ENCODE measurements around the gene KLHL25. TPM values are rescaled to one million over a fixed set of nuclear protein-coding genes. Genes with fewer than 3 reads are reported as not detected.

Gene KLHL25
- total RNA-seq, 1 donor from 2014 or later: 4.7 TPM

GRCh38 chr15:85752124-85752475 lies 42.6 kb downstream of the KLHL25 start:
- TF ChIP-seq, protein P1, sequence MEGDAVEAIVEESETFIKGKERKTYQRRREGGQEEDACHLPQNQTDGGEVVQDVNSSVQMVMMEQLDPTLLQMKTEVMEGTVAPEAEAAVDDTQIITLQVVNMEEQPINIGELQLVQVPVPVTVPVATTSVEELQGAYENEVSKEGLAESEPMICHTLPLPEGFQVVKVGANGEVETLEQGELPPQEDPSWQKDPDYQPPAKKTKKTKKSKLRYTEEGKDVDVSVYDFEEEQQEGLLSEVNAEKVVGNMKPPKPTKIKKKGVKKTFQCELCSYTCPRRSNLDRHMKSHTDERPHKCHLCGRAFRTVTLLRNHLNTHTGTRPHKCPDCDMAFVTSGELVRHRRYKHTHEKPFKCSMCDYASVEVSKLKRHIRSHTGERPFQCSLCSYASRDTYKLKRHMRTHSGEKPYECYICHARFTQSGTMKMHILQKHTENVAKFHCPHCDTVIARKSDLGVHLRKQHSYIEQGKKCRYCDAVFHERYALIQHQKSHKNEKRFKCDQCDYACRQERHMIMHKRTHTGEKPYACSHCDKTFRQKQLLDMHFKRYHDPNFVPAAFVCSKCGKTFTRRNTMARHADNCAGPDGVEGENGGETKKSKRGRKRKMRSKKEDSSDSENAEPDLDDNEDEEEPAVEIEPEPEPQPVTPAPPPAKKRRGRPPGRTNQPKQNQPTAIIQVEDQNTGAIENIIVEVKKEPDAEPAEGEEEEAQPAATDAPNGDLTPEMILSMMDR (IDR thresholded peaks at IDR 0.05): no peak
- ATAC-seq (no peak), DNase-seq (no peak)
- Histone ChIP-seq H3K27ac (peak overlapping the region; percentile 65), H3K27me3 (no peaks in the 10 kb centered on the region), H3K4me1 (peaks cover 18% of the 10 kb centered on the region), H3K4me3 (no peak overlapping the region), H3K36me3 (peaks cover 21% of the 10 kb centered on the region), H3K9me3 (no peaks in the 10 kb centered on the region)
- intact Hi-C loops (cut with DNase I): no loop called here

GRCh38 chr15:85751291-85752123 lies 43.2 kb downstream of the KLHL25 start:
- peak overlapping the region; percentile 65 for H3K27ac ChIP-seq
- DNase-seq: no peak
- H3K9me3 ChIP-seq: no peaks in the 10 kb centered on the region
- H3K27me3 ChIP-seq: no peaks in the 10 kb centered on the region
- no peak overlapping the region for H3K4me3 ChIP-seq
- H3K36me3 ChIP-seq: peaks cover 27% of the 10 kb centered on the region
- TF ChIP-seq, protein P1 (IDR thresholded peaks at IDR 0.05): no peak
- intact Hi-C loops (cut with DNase I): no loop called here
- peaks cover 16% of the 10 kb centered on the region for H3K4me1 ChIP-seq
- peak; percentile 26 for ATAC-seq

DNA sequence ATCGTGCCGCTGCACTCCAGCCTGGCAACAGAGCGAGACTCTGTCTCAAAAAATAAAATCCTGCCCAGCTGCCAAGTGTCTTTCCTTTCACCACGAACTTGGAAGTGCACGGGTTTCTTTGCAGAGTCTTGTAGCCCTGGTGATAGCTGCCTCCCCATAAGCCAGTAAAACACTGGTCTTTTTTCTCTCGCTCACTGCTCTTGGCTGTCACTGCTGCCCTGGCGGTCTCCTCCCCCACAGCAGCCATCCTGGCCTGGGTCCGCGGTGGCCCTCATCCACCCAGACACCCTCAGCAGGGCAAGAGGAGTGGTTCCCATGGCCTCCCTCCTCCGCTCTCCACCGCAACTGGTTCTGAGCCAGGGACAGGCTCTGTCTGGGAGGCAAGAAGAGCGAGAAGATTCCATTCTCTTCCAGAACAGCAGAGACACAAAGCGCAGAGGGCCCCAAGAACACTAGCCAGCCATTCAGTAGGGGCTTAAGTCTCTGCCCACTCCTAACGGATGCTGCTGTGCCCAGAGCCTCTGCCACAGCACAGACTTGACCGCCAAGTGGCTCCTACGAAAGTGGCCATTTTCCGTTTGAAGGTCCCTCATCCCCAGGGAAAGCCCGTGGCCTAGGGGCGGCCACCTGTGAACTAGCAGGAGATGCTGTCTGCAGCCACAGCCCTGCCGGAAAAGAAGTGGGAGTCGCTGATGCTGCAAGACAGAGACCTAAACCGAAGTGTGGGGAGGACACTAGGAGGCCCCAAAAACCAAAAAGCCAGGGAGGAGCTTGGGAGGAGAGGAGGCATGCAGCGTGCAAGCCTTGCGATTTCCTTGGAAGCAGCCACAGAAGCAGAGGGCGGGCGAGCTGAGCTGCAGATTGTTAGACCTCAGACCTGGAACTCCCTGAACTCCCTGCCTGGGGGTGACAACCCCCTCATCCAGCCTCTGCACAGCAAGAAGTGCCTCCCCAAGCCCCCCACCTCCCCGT lies 44.1 kb downstream of the KLHL25 start:
- TF ChIP-seq, protein P1 (IDR thresholded peaks at IDR 0.05): no peak
- Histone ChIP-seq H3K36me3 (peaks cover 36% of the 10 kb centered on the region), H3K4me1 (peaks cover 16% of the 10 kb centered on the region), H3K27ac (peak overlapping the region; percentile 65), H3K9me3 (no peaks in the 10 kb centered on the region), H3K27me3 (no peaks in the 10 kb centered on the region), H3K4me3 (peak overlapping the region; percentile 4)
- peak; percentile 47 for ATAC-seq
- intact Hi-C loops (cut with DNase I): no loop called here
- DNase-seq: peak; percentile 72

DNA sequence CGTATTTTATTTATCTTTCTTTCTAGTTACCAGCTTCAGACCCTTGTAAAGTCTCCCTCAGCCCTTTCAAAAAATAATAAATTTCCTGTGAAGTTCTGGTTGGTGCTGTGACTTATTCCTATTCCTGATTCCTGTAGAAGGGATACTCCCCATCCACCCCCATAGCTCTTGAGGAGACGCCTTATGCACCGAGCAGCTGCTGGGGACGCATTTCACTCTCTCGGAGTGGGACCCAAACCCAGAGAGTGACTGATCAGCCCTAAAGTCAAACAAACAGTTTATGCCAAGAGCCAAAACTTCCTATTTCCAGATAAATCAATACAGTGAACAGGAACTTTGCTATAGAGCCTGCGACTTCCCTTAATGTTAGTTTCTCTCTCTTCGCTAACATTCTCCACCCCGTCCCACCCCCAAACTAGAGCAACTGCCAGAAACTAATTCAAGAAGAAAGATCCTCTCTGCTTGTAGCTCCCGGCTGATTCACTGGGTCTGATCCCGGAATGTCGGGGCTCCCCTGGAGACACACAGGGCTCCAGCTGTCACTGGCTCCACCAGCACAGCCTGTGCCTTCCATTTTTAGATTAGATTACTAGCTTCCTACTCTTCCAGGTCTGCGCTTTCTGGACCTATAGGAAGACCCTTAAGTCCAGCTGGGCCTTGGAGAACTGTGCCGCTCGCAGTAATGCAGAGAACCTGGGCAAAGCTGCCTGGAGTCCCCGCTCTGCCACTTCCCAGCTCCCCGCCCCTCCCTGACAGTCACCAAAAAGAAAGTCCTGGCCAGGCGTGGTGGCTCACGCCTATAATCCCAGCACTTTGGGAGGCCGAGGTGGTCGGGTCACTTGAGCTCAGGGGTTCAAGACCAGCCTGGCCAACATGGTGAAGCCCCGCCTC lies 45.2 kb downstream of the KLHL25 start:
- intact Hi-C loops (cut with DNase I): no loop called here
- peak overlapping the region; percentile 65 for H3K27ac ChIP-seq
- H3K4me1 ChIP-seq: peaks cover 16% of the 10 kb centered on the region
- peaks cover 47% of the 10 kb centered on the region for H3K36me3 ChIP-seq
- H3K27me3 ChIP-seq: no peaks in the 10 kb centered on the region
- ATAC-seq (no peak), DNase-seq (no peak)
- TF ChIP-seq, protein P1 (IDR thresholded peaks at IDR 0.05): no peak
- no peaks in the 10 kb centered on the region for H3K9me3 ChIP-seq
- H3K4me3 ChIP-seq: peak overlapping the region; percentile 4

DNA sequence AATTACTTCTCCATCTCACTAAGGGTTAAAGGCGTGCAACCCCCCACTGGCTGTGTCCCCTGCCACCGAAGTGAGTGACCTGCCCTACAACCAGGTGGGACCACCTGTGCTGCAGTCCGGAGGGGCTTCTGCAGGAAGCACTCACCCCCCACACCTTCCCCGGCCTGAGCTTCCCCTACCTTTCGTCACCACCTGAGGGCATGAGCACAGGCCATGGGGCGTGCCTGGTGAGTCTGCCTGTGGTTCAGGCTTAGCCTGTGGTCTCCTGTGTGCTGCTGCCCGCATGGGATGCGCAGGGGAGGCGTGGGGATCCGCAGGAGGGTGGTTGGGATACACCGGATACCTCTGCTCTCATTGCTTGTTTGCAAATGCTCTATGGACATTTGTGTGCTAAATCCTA lies 46.0 kb downstream of the KLHL25 start:
- ATAC-seq (no peak), DNase-seq (no peak)
- H3K4me1 ChIP-seq: peaks cover 16% of the 10 kb centered on the region
- peak overlapping the region; percentile 30 for H3K27ac ChIP-seq
- intact Hi-C loops (cut with DNase I): no loop called here
- H3K9me3 ChIP-seq: no peaks in the 10 kb centered on the region
- no peaks in the 10 kb centered on the region for H3K27me3 ChIP-seq
- H3K36me3 ChIP-seq: peaks cover 55% of the 10 kb centered on the region
- no peak overlapping the region for H3K4me3 ChIP-seq
- TF ChIP-seq, protein P1 (IDR thresholded peaks at IDR 0.05): no peak

All from upper lobe of right lung (tissue), 1 donor.